MCF 10A (cell line): ENCODE data around the gene BRSK2. TPM values are rescaled to one million over a fixed set of nuclear protein-coding genes. Genes with fewer than 3 reads are reported as not detected.

Experiments
- BruUV-seq: library from RNA; stranded (reverse); fragments of 400-500 nt; replicated peaks from 2 replicates; lab custom pipeline; 2021; lab: Mats Ljungman, UMichigan
- CTCF ChIA-PET: fragments of 300-600 bp; sonication (Branson Sonifier 250); formaldehyde crosslinking; extraction: SDS; loops from one replicate; lab custom pipeline; 2021; ENCODE audit warnings: antibody characterized with exemption, inconsistent platforms; lab: Yijun Ruan, JAX
- POLR2A ChIA-PET: fragments of 300-600, 350-650 bp; sonication (Branson Sonifier 250); formaldehyde crosslinking; extraction: SDS; loops from one replicate; lab custom pipeline; 2020; ENCODE audit warnings: antibody characterized with exemption, inconsistent platforms; lab: Yijun Ruan, JAX
- DNase-seq: peaks from one replicate; pipeline ENCODE4 v3.0.0-alpha.2; 2018; ENCODE audit not compliant: unreplicated experiment
- H3K27ac Mint-ChIP-seq: one replicate; pipeline ENCODE4 v1.8.0; 2022; ENCODE audit warnings: mild to moderate bottlenecking, low read depth, mixed read lengths; ENCODE audit not compliant: unreplicated experiment
- H3K27me3 Mint-ChIP-seq: one replicate; pipeline ENCODE4 v1.8.0; 2022; ENCODE audit warnings: mixed read lengths; ENCODE audit not compliant: insufficient read depth, unreplicated experiment
- H3K36me3 Mint-ChIP-seq: one replicate; pipeline ENCODE4 v1.8.0; 2022; ENCODE audit warnings: mild to moderate bottlenecking, moderate library complexity, mixed read lengths; ENCODE audit not compliant: insufficient read depth, unreplicated experiment
- H3K4me1 Mint-ChIP-seq: one replicate; pipeline ENCODE4 v1.8.0; 2022; ENCODE audit warnings: mixed read lengths; ENCODE audit not compliant: insufficient read depth, unreplicated experiment
- H3K4me3 Mint-ChIP-seq: one replicate; pipeline ENCODE4 v1.8.0; 2022; ENCODE audit warnings: mild to moderate bottlenecking, moderate library complexity, mixed read lengths; ENCODE audit not compliant: unreplicated experiment
- H3K9me3 Mint-ChIP-seq: one replicate; pipeline ENCODE4 v1.8.0; 2022; ENCODE audit warnings: mixed read lengths; ENCODE audit not compliant: unreplicated experiment
- CTCF ChIP-seq: fragments of 200-600 bp; IDR thresholded peaks from one replicate; pipeline ENCODE4 v1.8.0; 2022; ENCODE audit warnings: antibody characterized with exemption, mild to moderate bottlenecking; ENCODE audit not compliant: unreplicated experiment
- intact Hi-C: fragments of 100-400 bp; cut with micrococcal nuclease; formaldehyde crosslinking; loops from 2 replicates; pipeline ENCODE4 v1.14.1; 2022
- total RNA-seq: library from RNA; stranded (reverse); gene quantifications from 2 replicates; pipeline ENCODE4 v1.2.3, GENCODE V29; 2022

BRSK2 gene
- total RNA-seq, 1 experiment from 2014 or later, result 0.44 TPM

- ChIA-PET POLR2A (no interaction called here), CTCF (no interaction called here)
- Mint-ChIP-seq H3K36me3 (no peaks in the 10 kb centered on the region), H3K27ac (no peak overlapping the region), H3K4me1 (no peaks in the 10 kb centered on the region), H3K9me3 (no peaks in the 10 kb centered on the region), H3K4me3 (no peak overlapping the region), H3K27me3 (peaks cover 13% of the 10 kb centered on the region)
- BruUV-seq, result no TSS peak
- peak; percentile 14 for DNase-seq
- intact Hi-C loops, result no loop called here
- no peak for TF ChIP-seq CTCF
Observed at GRCh38 chr11:1442163-1442562, 52.4 kb downstream of the BRSK2 start.

- CTCF ChIA-PET, result no interaction called here
- DNase-seq, result no peak
- H3K4me1 Mint-ChIP-seq, result no peaks in the 10 kb centered on the region
- H3K4me3 Mint-ChIP-seq, result no peak overlapping the region
- no peak for TF ChIP-seq CTCF
- intact Hi-C loops, result no loop called here
- no peaks in the 10 kb centered on the region for H3K9me3 Mint-ChIP-seq
- H3K27ac Mint-ChIP-seq, result no peak overlapping the region
- peaks cover 13% of the 10 kb centered on the region for H3K27me3 Mint-ChIP-seq
- H3K36me3 Mint-ChIP-seq, result no peaks in the 10 kb centered on the region
- no TSS peak for BruUV-seq
- POLR2A ChIA-PET, result no interaction called here
Observed at GRCh38 chr11:1442807-1443366, 53.2 kb downstream of the BRSK2 start.

DNA sequence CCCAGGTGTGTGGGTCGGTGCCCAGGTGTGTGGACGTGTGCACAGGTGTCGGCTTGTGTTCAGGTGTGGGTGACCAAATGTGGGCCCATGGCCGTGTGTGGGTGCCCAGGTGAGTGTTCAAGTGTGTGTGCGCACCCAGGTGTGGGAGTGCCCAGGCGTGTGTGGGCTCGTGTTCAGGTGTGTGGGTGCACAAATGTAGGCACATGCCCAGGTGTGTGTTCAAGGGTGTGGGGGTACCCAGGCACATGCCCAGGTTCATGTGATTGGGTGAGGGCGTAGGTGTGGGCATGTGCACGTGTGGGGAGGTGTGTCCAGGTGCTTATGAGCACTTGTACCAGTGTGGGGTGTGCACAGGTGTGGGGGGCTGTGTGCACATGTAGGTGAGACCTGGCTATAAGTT is 54.0 kb downstream of the BRSK2 start:
- H3K9me3 Mint-ChIP-seq, result no peaks in the 10 kb centered on the region
- ChIA-PET CTCF (no interaction called here), POLR2A (no interaction called here)
- no peaks in the 10 kb centered on the region for H3K4me1 Mint-ChIP-seq
- BruUV-seq, result no TSS peak
- DNase-seq, result no peak
- no peaks in the 10 kb centered on the region for H3K36me3 Mint-ChIP-seq
- H3K4me3 Mint-ChIP-seq, result no peak overlapping the region
- H3K27ac Mint-ChIP-seq, result no peak overlapping the region
- intact Hi-C loops, result no loop called here
- no peak for TF ChIP-seq CTCF
- peaks cover 13% of the 10 kb centered on the region for H3K27me3 Mint-ChIP-seq

DNA sequence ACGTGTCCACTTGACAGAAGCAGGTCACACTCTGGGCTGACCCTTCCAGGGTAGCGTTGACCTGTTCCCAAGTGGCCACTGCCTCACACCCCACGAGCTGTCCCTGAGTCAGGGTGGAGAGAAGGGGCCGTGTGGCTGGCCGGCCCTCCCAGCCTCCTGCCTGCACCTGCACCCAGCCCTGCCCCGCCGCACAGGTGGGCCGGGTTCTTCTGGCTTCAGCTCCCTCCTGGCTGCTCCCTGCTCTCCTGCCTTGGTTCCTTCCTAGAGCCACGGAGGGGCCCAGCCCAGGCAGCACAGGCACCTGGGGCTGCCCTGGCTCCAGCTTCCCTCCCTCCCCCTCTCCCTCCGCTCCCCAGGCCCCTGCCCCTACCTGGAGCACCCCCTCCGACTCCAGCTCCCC is 54.6 kb downstream of the BRSK2 start:
- ChIA-PET POLR2A (no interaction called here), CTCF (no interaction called here)
- no peak for DNase-seq
- BruUV-seq, result no TSS peak
- no peak overlapping the region for H3K4me3 Mint-ChIP-seq
- no peaks in the 10 kb centered on the region for H3K9me3 Mint-ChIP-seq
- TF ChIP-seq CTCF, result no peak
- H3K36me3 Mint-ChIP-seq, result no peaks in the 10 kb centered on the region
- intact Hi-C loops, result no loop called here
- no peaks in the 10 kb centered on the region for H3K4me1 Mint-ChIP-seq
- H3K27me3 Mint-ChIP-seq, result peaks cover 13% of the 10 kb centered on the region
- H3K27ac Mint-ChIP-seq, result no peak overlapping the region
